ENCODE results near the gene SPPL2B. TPM values are rescaled to one million over a fixed set of nuclear protein-coding genes. Genes with fewer than 3 reads are reported as not detected.

Gene SPPL2B
- total and polyA plus RNA-seq, 9 of the 15 experiments (the other 6 are each of a cell fraction or from before 2014, with no cell fraction given), result 0.20 to 81.2 (median 15.1) TPM

DNA sequence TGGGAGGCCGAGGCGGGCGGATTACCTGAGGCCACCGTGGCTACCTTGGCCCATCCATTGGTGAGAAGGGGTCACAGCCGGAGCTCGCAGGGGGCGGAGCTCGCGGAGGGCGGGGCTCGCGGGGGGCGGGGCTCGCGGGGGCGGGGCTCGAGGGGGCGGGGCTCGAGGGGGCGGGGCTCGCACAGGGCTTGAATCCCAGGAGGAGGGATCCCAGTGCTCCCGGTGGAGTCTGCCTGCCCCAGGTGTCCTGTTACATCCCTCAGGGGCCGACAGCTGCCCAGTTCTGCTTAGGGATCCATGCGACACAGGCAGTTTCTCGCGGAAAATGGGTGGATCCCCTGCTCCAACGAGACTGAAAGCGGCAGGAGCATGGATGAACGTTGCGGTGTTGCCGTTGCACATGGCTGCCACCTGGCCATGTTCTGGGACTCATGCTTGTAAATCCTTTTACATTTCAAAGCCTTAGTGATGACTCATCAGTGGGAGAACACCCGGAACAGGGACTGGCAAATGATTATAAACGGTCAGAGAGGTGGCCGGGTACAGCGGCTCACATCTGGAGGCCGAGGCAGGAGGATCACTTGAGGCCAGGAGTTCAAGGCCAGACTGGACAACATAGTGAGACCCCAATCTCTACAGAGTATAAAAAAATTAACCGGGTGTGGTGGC, 56.7 kb downstream of the SPPL2B start (continued):
- TF ChIP-seq, protein P1, sequence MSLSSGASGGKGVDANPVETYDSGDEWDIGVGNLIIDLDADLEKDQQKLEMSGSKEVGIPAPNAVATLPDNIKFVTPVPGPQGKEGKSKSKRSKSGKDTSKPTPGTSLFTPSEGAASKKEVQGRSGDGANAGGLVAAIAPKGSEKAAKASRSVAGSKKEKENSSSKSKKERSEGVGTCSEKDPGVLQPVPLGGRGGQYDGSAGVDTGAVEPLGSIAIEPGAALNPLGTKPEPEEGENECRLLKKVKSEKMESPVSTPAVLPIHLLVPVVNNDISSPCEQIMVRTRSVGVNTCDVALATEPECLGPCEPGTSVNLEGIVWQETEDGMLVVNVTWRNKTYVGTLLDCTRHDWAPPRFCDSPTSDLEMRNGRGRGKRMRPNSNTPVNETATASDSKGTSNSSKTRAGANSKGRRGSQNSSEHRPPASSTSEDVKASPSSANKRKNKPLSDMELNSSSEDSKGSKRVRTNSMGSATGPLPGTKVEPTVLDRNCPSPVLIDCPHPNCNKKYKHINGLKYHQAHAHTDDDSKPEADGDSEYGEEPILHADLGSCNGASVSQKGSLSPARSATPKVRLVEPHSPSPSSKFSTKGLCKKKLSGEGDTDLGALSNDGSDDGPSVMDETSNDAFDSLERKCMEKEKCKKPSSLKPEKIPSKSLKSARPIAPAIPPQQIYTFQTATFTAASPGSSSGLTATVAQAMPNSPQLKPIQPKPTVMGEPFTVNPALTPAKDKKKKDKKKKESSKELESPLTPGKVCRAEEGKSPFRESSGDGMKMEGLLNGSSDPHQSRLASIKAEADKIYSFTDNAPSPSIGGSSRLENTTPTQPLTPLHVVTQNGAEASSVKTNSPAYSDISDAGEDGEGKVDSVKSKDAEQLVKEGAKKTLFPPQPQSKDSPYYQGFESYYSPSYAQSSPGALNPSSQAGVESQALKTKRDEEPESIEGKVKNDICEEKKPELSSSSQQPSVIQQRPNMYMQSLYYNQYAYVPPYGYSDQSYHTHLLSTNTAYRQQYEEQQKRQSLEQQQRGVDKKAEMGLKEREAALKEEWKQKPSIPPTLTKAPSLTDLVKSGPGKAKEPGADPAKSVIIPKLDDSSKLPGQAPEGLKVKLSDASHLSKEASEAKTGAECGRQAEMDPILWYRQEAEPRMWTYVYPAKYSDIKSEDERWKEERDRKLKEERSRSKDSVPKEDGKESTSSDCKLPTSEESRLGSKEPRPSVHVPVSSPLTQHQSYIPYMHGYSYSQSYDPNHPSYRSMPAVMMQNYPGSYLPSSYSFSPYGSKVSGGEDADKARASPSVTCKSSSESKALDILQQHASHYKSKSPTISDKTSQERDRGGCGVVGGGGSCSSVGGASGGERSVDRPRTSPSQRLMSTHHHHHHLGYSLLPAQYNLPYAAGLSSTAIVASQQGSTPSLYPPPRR (CRISPR knock-in tag; IDR thresholded peaks at IDR 0.05; ENCODE audit: borderline replicate concordance), result no peak; the same call in 1 of the 2 replicates
- TF ChIP-seq NR2C2 (CRISPR knock-in tag; IDR thresholded peaks at IDR 0.05) (peak; percentile 51; the same call in 1 of the 2 replicates), NR2C2 (tag; IDR thresholded peaks at IDR 0.05) (no peak), PPARD (CRISPR knock-in tag; IDR thresholded peaks at IDR 0.05) (no peak), ZZZ3 (IDR thresholded peaks at IDR 0.05) (no peak), HNRNPUL1 (IDR thresholded peaks at IDR 0.05; ENCODE audit: low read length) (no peak), EGR1 (conservative IDR thresholded peaks at IDR 0.05) (no peak), SIX5 (IDR thresholded peaks at IDR 0.05; ENCODE audit: borderline replicate concordance in 1 of 2, insufficient read depth in 1 of 2, low read depth in 1 of 2, low read length in 2 of 2) (no peak), SMAD1 (IDR thresholded peaks at IDR 0.05; ENCODE audit: low read depth, low read length, partially characterized antibody) (no peak), MCM5 (IDR thresholded peaks at IDR 0.05; ENCODE audit: low read depth) (no peak)
- TF ChIP-seq, protein P2, sequence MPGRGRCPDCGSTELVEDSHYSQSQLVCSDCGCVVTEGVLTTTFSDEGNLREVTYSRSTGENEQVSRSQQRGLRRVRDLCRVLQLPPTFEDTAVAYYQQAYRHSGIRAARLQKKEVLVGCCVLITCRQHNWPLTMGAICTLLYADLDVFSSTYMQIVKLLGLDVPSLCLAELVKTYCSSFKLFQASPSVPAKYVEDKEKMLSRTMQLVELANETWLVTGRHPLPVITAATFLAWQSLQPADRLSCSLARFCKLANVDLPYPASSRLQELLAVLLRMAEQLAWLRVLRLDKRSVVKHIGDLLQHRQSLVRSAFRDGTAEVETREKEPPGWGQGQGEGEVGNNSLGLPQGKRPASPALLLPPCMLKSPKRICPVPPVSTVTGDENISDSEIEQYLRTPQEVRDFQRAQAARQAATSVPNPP (IDR thresholded peaks at IDR 0.05; ENCODE audit: borderline replicate concordance, insufficient read depth, insufficient read length), result no peak
- TF ChIP-seq, protein P3, sequence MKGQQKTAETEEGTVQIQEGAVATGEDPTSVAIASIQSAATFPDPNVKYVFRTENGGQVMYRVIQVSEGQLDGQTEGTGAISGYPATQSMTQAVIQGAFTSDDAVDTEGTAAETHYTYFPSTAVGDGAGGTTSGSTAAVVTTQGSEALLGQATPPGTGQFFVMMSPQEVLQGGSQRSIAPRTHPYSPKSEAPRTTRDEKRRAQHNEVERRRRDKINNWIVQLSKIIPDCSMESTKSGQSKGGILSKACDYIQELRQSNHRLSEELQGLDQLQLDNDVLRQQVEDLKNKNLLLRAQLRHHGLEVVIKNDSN (CRISPR knock-in tag; IDR thresholded peaks at IDR 0.05), result 0 out of 2 replicates have a peak, but pooled peaks have one; percentile 19
- TF ChIP-seq, protein P4, sequence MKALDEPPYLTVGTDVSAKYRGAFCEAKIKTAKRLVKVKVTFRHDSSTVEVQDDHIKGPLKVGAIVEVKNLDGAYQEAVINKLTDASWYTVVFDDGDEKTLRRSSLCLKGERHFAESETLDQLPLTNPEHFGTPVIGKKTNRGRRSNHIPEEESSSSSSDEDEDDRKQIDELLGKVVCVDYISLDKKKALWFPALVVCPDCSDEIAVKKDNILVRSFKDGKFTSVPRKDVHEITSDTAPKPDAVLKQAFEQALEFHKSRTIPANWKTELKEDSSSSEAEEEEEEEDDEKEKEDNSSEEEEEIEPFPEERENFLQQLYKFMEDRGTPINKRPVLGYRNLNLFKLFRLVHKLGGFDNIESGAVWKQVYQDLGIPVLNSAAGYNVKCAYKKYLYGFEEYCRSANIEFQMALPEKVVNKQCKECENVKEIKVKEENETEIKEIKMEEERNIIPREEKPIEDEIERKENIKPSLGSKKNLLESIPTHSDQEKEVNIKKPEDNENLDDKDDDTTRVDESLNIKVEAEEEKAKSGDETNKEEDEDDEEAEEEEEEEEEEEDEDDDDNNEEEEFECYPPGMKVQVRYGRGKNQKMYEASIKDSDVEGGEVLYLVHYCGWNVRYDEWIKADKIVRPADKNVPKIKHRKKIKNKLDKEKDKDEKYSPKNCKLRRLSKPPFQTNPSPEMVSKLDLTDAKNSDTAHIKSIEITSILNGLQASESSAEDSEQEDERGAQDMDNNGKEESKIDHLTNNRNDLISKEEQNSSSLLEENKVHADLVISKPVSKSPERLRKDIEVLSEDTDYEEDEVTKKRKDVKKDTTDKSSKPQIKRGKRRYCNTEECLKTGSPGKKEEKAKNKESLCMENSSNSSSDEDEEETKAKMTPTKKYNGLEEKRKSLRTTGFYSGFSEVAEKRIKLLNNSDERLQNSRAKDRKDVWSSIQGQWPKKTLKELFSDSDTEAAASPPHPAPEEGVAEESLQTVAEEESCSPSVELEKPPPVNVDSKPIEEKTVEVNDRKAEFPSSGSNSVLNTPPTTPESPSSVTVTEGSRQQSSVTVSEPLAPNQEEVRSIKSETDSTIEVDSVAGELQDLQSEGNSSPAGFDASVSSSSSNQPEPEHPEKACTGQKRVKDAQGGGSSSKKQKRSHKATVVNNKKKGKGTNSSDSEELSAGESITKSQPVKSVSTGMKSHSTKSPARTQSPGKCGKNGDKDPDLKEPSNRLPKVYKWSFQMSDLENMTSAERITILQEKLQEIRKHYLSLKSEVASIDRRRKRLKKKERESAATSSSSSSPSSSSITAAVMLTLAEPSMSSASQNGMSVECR (CRISPR knock-in tag; IDR thresholded peaks at IDR 0.05), result peak; percentile 92

Measured in K562 (cell line).